ENCODE results near the gene TRIM31. TPM values are rescaled to one million over a fixed set of nuclear protein-coding genes. Genes with fewer than 3 reads are reported as not detected.

The TRIM31 gene
- polyA plus RNA-seq, 1 donor from 2014 or later = not detected

GRCh38 chr6:30111266-30111856, 1.5 kb downstream of the TRIM31 start:
- peak overlapping the region in 1 of 4 donors; percentile 42 for H3K4me3 Mint-ChIP-seq
- no peaks in the 10 kb centered on the region for H3K9me3 Mint-ChIP-seq
- peaks cover 0 to 8% (median 2%) of the 10 kb centered on the region in 3 donors for H3K4me1 Mint-ChIP-seq
- peaks cover 35% of the 10 kb centered on the region for H3K27me3 Mint-ChIP-seq
- H3K27ac Mint-ChIP-seq = no peak overlapping the region
- H3K36me3 Mint-ChIP-seq = no peaks in the 10 kb centered on the region

GRCh38 chr6:30104661-30105060, 8.2 kb downstream of the TRIM31 start:
- Mint-ChIP-seq H3K4me1 (peaks cover 22 to 31% (median 30%) of the 10 kb centered on the region in 3 donors), H3K4me3 (peak overlapping the region in 1 of 4 donors; percentile 69), H3K36me3 (no peaks in the 10 kb centered on the region), H3K9me3 (no peaks in the 10 kb centered on the region), H3K27me3 (peaks cover 51% of the 10 kb centered on the region), H3K27ac (no peak overlapping the region)

- H3K4me1 Mint-ChIP-seq = peaks cover 23 to 31% (median 30%) of the 10 kb centered on the region in 3 donors
- H3K4me3 Mint-ChIP-seq = peak overlapping the region; percentile 78 to 94 (median 90)
- H3K36me3 Mint-ChIP-seq = no peaks in the 10 kb centered on the region
- H3K9me3 Mint-ChIP-seq = no peaks in the 10 kb centered on the region
- no peak overlapping the region for H3K27ac Mint-ChIP-seq
- peaks cover 51% of the 10 kb centered on the region for H3K27me3 Mint-ChIP-seq
Measured at GRCh38 chr6:30103872-30104179, 9.1 kb downstream of the TRIM31 start.

GRCh38 chr6:30102970-30103871, 9.7 kb downstream of the TRIM31 start:
- Mint-ChIP-seq H3K27ac (peak overlapping the region; percentile 8 to 93 (median 47)), H3K4me1 (peaks cover 23 to 31% (median 30%) of the 10 kb centered on the region in 3 donors), H3K27me3 (peaks cover 51% of the 10 kb centered on the region), H3K9me3 (no peaks in the 10 kb centered on the region), H3K36me3 (no peaks in the 10 kb centered on the region), H3K4me3 (peak overlapping the region; percentile 78 to 94 (median 90))

- H3K4me1 Mint-ChIP-seq = peaks cover 23 to 35% (median 30%) of the 10 kb centered on the region in 3 donors
Measured at GRCh38 chr6:30102414-30102969, 10.4 kb downstream of the TRIM31 start.

DNA sequence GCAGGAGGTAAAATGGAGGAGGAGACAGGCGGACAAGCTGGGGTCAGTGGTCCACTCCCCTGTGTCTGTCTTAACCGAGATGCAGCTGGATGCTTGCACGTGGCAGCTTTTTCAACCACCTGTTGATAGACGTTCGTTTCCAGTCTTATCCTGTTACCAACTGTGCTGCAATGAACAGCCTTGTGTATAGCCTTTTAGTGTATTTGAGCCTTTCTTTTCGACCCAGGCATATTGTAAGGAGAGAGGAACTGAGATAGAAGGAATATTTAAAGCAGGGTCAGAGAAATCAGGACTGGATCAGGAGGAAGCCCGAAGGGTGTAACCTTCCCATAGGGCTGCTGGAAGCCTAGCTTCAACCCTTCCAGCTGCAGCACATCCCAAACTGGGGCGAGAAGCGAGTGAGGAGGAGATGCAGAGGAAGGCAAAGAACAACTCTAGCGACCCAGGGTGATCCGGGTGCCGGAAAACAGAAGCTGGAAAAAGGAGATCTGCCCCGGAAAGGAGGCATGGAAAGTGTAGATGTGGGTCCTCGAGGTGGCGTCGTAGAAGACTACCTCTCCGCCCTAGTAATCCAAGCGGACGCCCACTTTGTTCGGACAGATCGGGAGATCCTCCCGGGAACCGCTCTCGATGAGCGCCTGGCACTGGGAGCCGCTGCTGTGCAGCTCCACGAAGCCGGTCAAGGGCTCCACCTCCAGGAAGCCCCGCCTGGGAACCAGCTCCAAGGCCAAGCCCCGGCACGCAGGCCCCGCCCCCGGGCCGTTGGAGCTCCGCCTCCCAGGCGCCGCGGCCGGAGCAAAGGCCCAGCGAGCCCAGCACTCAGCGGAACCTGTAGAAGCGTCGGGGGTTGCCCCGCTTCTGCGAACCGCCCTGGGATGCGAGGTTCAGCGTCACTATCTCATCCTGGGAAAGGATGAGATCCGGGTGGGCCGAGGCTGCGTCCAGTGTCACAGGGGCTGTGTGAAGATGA, 11.2 kb downstream of the TRIM31 start:
- Mint-ChIP-seq H3K27me3 (peaks cover 53% of the 10 kb centered on the region), H3K36me3 (no peaks in the 10 kb centered on the region), H3K9me3 (no peaks in the 10 kb centered on the region), H3K4me3 (peak overlapping the region; percentile 86 to 94 (median 88)), H3K4me1 (peaks cover 26 to 37% (median 35%) of the 10 kb centered on the region in 3 donors), H3K27ac (peak overlapping the region in 2 of 3 donors; percentile 7 to 19)

More at GRCh38 chr6:30102414-30102969, 10.4 kb downstream of the TRIM31 start:
- Mint-ChIP-seq H3K9me3 (no peaks in the 10 kb centered on the region), H3K36me3 (no peaks in the 10 kb centered on the region), H3K27ac (peak overlapping the region in 2 of 3 donors; percentile 47 to 93), H3K27me3 (peaks cover 52% of the 10 kb centered on the region), H3K4me3 (peak overlapping the region; percentile 78 to 94 (median 90))

- Mint-ChIP-seq H3K36me3 (no peaks in the 10 kb centered on the region), H3K27ac (peak overlapping the region; percentile 7 to 55 (median 19)), H3K4me1 (peaks cover 26 to 37% (median 35%) of the 10 kb centered on the region in 3 donors), H3K4me3 (peak overlapping the region; percentile 71 to 91 (median 86)), H3K9me3 (no peaks in the 10 kb centered on the region), H3K27me3 (peaks cover 54% of the 10 kb centered on the region)
Measured at GRCh38 chr6:30100585-30101443, 12.1 kb downstream of the TRIM31 start.

DNA sequence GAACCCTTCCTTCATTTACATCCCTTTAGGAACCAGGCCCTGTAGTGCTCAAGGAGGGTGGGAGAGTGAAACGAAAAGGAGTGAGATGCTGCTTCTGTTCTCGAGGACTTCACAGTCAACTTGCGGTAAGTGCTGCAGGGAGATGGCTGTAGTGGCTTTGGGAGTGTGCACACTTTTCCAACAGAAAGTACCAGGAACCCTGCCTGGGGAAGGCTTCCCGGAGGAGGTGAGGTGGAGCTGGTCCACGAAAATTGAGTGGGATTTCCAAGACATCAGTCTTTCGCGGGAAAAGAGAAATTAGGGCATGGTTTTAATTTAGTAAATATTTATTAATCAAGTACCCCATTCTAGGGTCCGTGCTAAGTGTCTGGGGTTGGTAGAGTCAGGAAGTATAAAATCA, 12.7 kb downstream of the TRIM31 start:
- H3K4me3 Mint-ChIP-seq = peak overlapping the region; percentile 57 to 65 (median 64)
- no peaks in the 10 kb centered on the region for H3K9me3 Mint-ChIP-seq
- no peaks in the 10 kb centered on the region for H3K36me3 Mint-ChIP-seq
- H3K4me1 Mint-ChIP-seq = peaks cover 26 to 37% (median 35%) of the 10 kb centered on the region in 3 donors
- peak overlapping the region in 1 of 3 donors; percentile 0 for H3K27ac Mint-ChIP-seq
- H3K27me3 Mint-ChIP-seq = peaks cover 54% of the 10 kb centered on the region

GRCh38 chr6:30097902-30098768, 14.8 kb downstream of the TRIM31 start:
- H3K36me3 Mint-ChIP-seq = no peaks in the 10 kb centered on the region
- peaks cover 20 to 31% (median 30%) of the 10 kb centered on the region in 3 donors for H3K4me1 Mint-ChIP-seq
- peaks cover 54% of the 10 kb centered on the region for H3K27me3 Mint-ChIP-seq
- H3K9me3 Mint-ChIP-seq = no peaks in the 10 kb centered on the region
- no peak overlapping the region for H3K4me3 Mint-ChIP-seq
- no peak overlapping the region for H3K27ac Mint-ChIP-seq

- Mint-ChIP-seq H3K27me3 (peaks cover 56% of the 10 kb centered on the region), H3K9me3 (no peaks in the 10 kb centered on the region), H3K27ac (no peak overlapping the region), H3K4me1 (peaks cover 15 to 23% (median 22%) of the 10 kb centered on the region in 3 donors), H3K36me3 (peaks cover 2% of the 10 kb centered on the region), H3K4me3 (no peak overlapping the region)
Measured at GRCh38 chr6:30096829-30097228, 16.1 kb downstream of the TRIM31 start.

DNA sequence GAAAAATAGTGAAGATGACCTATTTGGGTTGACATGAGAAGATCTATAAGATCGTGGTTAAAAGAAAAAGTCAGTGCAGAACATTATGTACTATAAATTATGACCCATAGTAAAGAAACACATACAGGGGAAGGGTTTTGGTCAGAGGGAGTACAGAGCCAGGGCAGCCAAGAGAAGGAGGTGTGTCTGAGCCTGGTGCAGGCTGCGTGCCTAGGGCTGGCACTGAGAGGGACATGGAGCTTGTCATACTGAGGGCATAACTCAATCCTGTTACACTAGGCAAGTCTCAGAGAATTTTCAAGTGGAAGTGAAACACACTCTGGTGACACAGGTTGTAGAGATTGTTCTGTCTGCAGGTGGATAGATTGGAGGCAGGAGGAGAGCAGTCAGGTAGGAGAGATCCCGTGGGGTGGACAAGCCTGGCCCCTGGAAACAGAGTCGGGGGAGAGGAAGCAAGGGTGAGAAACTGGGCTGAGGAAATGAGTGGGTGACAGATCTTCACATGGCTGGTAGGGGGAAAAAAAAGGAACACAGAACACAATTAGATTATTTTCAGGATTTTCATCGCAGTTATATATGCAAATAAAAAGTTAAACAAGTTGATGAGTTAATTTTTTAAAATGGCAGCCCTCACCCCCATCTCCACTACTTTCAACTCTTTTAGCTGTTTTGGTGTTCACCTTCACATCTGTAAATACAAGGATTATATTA, 18.8 kb downstream of the TRIM31 start:
- peaks cover 0 to 3% (median 0%) of the 10 kb centered on the region in 3 donors for H3K9me3 Mint-ChIP-seq
- H3K4me1 Mint-ChIP-seq = peaks cover 3 to 7% (median 5%) of the 10 kb centered on the region in 3 donors
- no peak overlapping the region for H3K27ac Mint-ChIP-seq
- H3K36me3 Mint-ChIP-seq = peaks cover 2% of the 10 kb centered on the region
- peaks cover 54% of the 10 kb centered on the region for H3K27me3 Mint-ChIP-seq
- H3K4me3 Mint-ChIP-seq = no peak overlapping the region

GRCh38 chr6:30092852-30093543, 19.9 kb downstream of the TRIM31 start:
- Mint-ChIP-seq H3K4me1 (peaks cover 3 to 7% (median 5%) of the 10 kb centered on the region in 3 donors), H3K27me3 (peaks cover 49% of the 10 kb centered on the region), H3K9me3 (peaks cover 0 to 3% (median 0%) of the 10 kb centered on the region in 3 donors), H3K27ac (no peak overlapping the region), H3K36me3 (peaks cover 2% of the 10 kb centered on the region), H3K4me3 (peak overlapping the region in 1 of 4 donors; percentile 19)

Measured in IgD-negative memory B cell (primary cell).